Stimulated activated CD4-positive, alpha-beta T cell treated with anti-CD3 and anti-CD28 coated beads, Interleukin-12 subunit alpha, Interleukin-12 subunit beta, amount 100 ng/mL, for 4 hours (primary cell): Measurements from ENCODE around the gene SRGAP3.

Experiments
- DNase-seq: peaks from one replicate; pipeline ENCODE4 v3.0.0-alpha.2; 2020

Gene SRGAP3

GRCh38 chr3:9075762-9076161 lies 173.7 kb downstream of the SRGAP3 start:
- no peak for DNase-seq

GRCh38 chr3:9074079-9074478 lies 175.4 kb downstream of the SRGAP3 start:
- DNase-seq: no peak

- DNase-seq: no peak
These were observed 176.8 kb downstream of the SRGAP3 start for GRCh38 chr3:9072667-9073009.

GRCh38 chr3:9071936-9072666 lies 177.3 kb downstream of the SRGAP3 start:
- no peak for DNase-seq

GRCh38 chr3:9070961-9071360 lies 178.5 kb downstream of the SRGAP3 start:
- DNase-seq: no peak

GRCh38 chr3:9069971-9070370 lies 179.5 kb downstream of the SRGAP3 start:
- DNase-seq: no peak

GRCh38 chr3:9068051-9068450 lies 181.4 kb downstream of the SRGAP3 start:
- no peak for DNase-seq

- DNase-seq: peak; percentile 3
These were observed 182.0 kb downstream of the SRGAP3 start for GRCh38 chr3:9067352-9067975.

- no peak for DNase-seq
These were observed 182.7 kb downstream of the SRGAP3 start for GRCh38 chr3:9066775-9067174.

GRCh38 chr3:9066141-9066540 lies 183.3 kb downstream of the SRGAP3 start:
- DNase-seq: no peak

- DNase-seq: no peak
These were observed 184.6 kb downstream of the SRGAP3 start for GRCh38 chr3:9064850-9065249.

- no peak for DNase-seq
These were observed 185.2 kb downstream of the SRGAP3 start for GRCh38 chr3:9064251-9064650.

GRCh38 chr3:9062570-9062969 lies 186.9 kb downstream of the SRGAP3 start:
- no peak for DNase-seq

- no peak for DNase-seq
These were observed 187.8 kb downstream of the SRGAP3 start for GRCh38 chr3:9061634-9062033.

- no peak for DNase-seq
These were observed 189.7 kb downstream of the SRGAP3 start for GRCh38 chr3:9059489-9060400.

- no peak for DNase-seq
These were observed 192.9 kb downstream of the SRGAP3 start for GRCh38 chr3:9056581-9056980.

GRCh38 chr3:9047452-9048346 lies 201.7 kb downstream of the SRGAP3 start:
- DNase-seq: no peak

- no peak for DNase-seq
These were observed 204.1 kb downstream of the SRGAP3 start for GRCh38 chr3:9045371-9045770.

- DNase-seq: no peak
These were observed 206.4 kb downstream of the SRGAP3 start for GRCh38 chr3:9043063-9043462.

- DNase-seq: no peak
These were observed 207.8 kb downstream of the SRGAP3 start for GRCh38 chr3:9041626-9042025.

GRCh38 chr3:9040996-9041395 lies 208.4 kb downstream of the SRGAP3 start:
- no peak for DNase-seq

- DNase-seq: no peak
These were observed 212.2 kb downstream of the SRGAP3 start for GRCh38 chr3:9037144-9037711.
